SU-DHL-6 (cell line): ENCODE results near the gene PLOD2.

Experiments used
- H2AFZ ChIP-seq: fragments of 200-600 bp; sonication (generic); 2 replicates; pipeline ENCODE4 v1.6.1; 2014; ENCODE audit warnings: low read depth, mild to moderate bottlenecking, moderate library complexity, mixed read lengths, antibody characterized with exemption, low read length; ENCODE audit not compliant: severe bottlenecking
- H3F3A ChIP-seq: fragments of 200-600 bp; shearing (Covaris generic); 2 replicates; pipeline ENCODE4 v1.6.0; 2016; ENCODE audit warnings: antibody characterized with exemption, mild to moderate bottlenecking; ENCODE audit not compliant: insufficient read depth
- H3K27ac ChIP-seq: fragments of 200-600 bp; sonication (generic); 2 replicates; pipeline ENCODE4 v1.5.1; 2016; ENCODE audit warnings: low read depth, mild to moderate bottlenecking, low read length, moderate library complexity, mixed read lengths
- H3K27me3 ChIP-seq: fragments of 200-600 bp; sonication (generic), shearing (Covaris generic); 2 replicates; pipeline ENCODE4 v1.6.0; 2014; ENCODE audit warnings: mild to moderate bottlenecking, low read length
- H3K36me3 ChIP-seq: fragments of 200-600 bp; sonication (generic); 2 replicates; pipeline ENCODE4 v1.6.1; 2014; ENCODE audit warnings: mild to moderate bottlenecking, low read length, mixed read lengths
- H3K4me2 ChIP-seq: fragments of 300-600, 200-600 bp; shearing (Covaris generic), sonication (generic); 2 replicates; pipeline ENCODE4 v1.6.0; 2014; ENCODE audit warnings: low read length, low read depth, mild to moderate bottlenecking; ENCODE audit not compliant: poor library complexity, severe bottlenecking
- H3K4me3 ChIP-seq: fragments of 200-600 bp; sonication (generic); 2 replicates; pipeline ENCODE4 v1.5.1; 2014; ENCODE audit warnings: antibody characterized with exemption, low read length, mild to moderate bottlenecking, mixed read lengths; ENCODE audit not compliant: insufficient read depth, poor library complexity, severe bottlenecking
- H3K79me2 ChIP-seq: fragments of 200-600 bp; sonication (generic); 2 replicates; pipeline ENCODE4 v1.6.1; 2014; ENCODE audit warnings: mild to moderate bottlenecking, low read length, moderate library complexity; ENCODE audit not compliant: insufficient read depth
- H3K9ac ChIP-seq: fragments of 200-600 bp; sonication (generic); 2 replicates; pipeline ENCODE4 v1.7.0; 2014; ENCODE audit warnings: mild to moderate bottlenecking, low read length
- H3K9me2 ChIP-seq: fragments of 200-600 bp; sonication (generic); replicated peaks from 2 replicates; pipeline ENCODE4 v1.6.1; 2014; ENCODE audit warnings: low read length; ENCODE audit not compliant: insufficient read depth
- H3K9me3 ChIP-seq: fragments of 200-600 bp; sonication (generic); 2 replicates; pipeline ENCODE4 v1.6.1; 2014; ENCODE audit warnings: low read length, mixed read lengths; ENCODE audit not compliant: insufficient read depth
- H4K20me1 ChIP-seq: fragments of 200-600 bp; sonication (generic); 2 replicates; pipeline ENCODE4 v1.6.1; 2014; ENCODE audit warnings: low read depth, mild to moderate bottlenecking, antibody characterized with exemption, low read length, moderate library complexity, mixed read lengths
- EZH2phosphoT487 ChIP-seq: fragments of 200-600 bp; sonication (generic), shearing (Covaris generic); conservative IDR thresholded peaks from 2 replicates; pipeline ENCODE4 v1.6.1; 2018; ENCODE audit warnings: mild to moderate bottlenecking, antibody characterized with exemption, low read length, moderate library complexity, mixed read lengths
- TF ChIP-seq, protein P1 (sequence below): fragments of 200-600 bp; sonication (generic); IDR thresholded peaks from one replicate; pipeline ENCODE4 v1.5.1; 2017; ENCODE audit warnings: antibody characterized with exemption, mild to moderate bottlenecking, low read length, moderate library complexity; ENCODE audit not compliant: insufficient read depth, poor library complexity, severe bottlenecking

The PLOD2 gene

DNA sequence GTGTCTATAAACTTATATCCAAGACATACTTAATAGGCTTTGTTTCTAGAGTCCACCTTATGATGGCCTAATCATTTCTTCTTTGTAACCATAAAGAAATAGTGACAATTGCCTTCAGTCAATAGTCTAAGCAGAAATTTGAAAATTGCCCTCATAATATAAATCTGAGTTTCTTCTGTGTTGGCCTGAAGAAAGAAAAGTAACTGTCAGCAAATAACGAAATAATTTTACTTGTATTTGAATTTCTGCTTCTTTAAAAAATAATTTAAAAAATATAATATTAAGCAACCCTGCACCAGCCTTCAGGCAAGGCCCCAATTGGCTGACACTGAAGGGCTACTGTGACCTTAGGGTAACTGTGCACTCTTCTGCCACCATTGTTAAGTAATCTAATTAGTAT, 113.5 kb downstream of the PLOD2 start:
- Histone ChIP-seq H4K20me1 (no peaks in the 10 kb centered on the region), H3K4me3 (no peak overlapping the region), H3K9ac (no peak overlapping the region), H3K9me2 (no peaks in the 10 kb centered on the region), H3K79me2 (no peaks in the 10 kb centered on the region), H3K4me2 (no peak overlapping the region), H3K27me3 (no peaks in the 10 kb centered on the region), H2AFZ (no peak overlapping the region), H3K9me3 (no peaks in the 10 kb centered on the region), H3K27ac (no peak overlapping the region), H3F3A (no peaks in the 10 kb centered on the region), H3K36me3 (no peaks in the 10 kb centered on the region)
- TF ChIP-seq EZH2phosphoT487, result no peak
- TF ChIP-seq, protein P1, sequence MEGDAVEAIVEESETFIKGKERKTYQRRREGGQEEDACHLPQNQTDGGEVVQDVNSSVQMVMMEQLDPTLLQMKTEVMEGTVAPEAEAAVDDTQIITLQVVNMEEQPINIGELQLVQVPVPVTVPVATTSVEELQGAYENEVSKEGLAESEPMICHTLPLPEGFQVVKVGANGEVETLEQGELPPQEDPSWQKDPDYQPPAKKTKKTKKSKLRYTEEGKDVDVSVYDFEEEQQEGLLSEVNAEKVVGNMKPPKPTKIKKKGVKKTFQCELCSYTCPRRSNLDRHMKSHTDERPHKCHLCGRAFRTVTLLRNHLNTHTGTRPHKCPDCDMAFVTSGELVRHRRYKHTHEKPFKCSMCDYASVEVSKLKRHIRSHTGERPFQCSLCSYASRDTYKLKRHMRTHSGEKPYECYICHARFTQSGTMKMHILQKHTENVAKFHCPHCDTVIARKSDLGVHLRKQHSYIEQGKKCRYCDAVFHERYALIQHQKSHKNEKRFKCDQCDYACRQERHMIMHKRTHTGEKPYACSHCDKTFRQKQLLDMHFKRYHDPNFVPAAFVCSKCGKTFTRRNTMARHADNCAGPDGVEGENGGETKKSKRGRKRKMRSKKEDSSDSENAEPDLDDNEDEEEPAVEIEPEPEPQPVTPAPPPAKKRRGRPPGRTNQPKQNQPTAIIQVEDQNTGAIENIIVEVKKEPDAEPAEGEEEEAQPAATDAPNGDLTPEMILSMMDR, result no peak

DNA sequence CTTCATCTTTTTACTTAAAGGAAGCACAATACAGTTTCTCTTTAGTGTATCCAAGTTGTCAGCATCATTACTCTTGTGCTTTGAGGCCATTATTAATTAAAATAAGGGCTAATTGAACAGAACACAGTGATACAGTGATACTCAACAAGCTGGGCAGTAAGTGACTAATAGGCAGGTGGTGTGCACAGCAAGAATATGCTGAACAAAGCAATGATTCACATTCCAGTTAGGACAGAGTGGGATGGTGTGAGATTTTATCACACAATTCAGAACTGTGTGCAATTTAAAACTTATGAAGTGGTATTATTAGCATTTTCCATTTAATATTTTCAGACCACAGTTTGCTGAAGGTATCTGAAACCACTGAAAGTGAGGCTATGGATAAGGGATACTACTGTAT, 116.9 kb downstream of the PLOD2 start:
- Histone ChIP-seq H3K9me3 (no peaks in the 10 kb centered on the region), H2AFZ (no peak overlapping the region), H4K20me1 (no peaks in the 10 kb centered on the region), H3K27ac (no peak overlapping the region), H3K4me2 (no peak overlapping the region), H3K27me3 (no peaks in the 10 kb centered on the region), H3K9ac (no peak overlapping the region), H3K4me3 (no peak overlapping the region), H3F3A (no peaks in the 10 kb centered on the region), H3K79me2 (no peaks in the 10 kb centered on the region), H3K36me3 (no peaks in the 10 kb centered on the region), H3K9me2 (no peaks in the 10 kb centered on the region)
- TF ChIP-seq, protein P1, result no peak
- no peak for TF ChIP-seq EZH2phosphoT487

DNA sequence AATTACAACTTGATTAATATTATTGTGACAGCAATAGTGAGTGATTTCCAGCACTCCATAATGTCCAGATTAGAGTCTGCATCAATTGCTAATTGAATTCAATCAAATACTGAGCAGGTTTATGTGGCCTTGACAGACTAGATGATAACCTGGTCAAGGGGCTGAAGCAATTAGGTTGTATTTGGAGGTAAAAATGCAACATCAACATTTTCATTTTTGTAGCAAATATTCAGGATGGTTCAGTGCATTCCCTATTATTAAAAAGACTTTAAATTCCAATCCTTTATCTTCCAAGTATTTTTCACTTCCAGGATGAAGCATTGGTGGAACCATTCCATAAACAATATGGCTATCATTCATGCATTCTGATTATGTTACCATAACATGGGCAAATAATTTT, 120.4 kb downstream of the PLOD2 start:
- Histone ChIP-seq H3K27ac (no peak overlapping the region), H3K4me2 (no peak overlapping the region), H3K4me3 (no peak overlapping the region), H3K9me3 (no peaks in the 10 kb centered on the region), H4K20me1 (no peaks in the 10 kb centered on the region), H3K27me3 (no peaks in the 10 kb centered on the region), H3K9me2 (no peaks in the 10 kb centered on the region), H3F3A (no peaks in the 10 kb centered on the region), H3K79me2 (no peaks in the 10 kb centered on the region), H3K9ac (no peak overlapping the region), H3K36me3 (no peaks in the 10 kb centered on the region), H2AFZ (no peak overlapping the region)
- TF ChIP-seq, protein P1, result no peak
- no peak for TF ChIP-seq EZH2phosphoT487

DNA sequence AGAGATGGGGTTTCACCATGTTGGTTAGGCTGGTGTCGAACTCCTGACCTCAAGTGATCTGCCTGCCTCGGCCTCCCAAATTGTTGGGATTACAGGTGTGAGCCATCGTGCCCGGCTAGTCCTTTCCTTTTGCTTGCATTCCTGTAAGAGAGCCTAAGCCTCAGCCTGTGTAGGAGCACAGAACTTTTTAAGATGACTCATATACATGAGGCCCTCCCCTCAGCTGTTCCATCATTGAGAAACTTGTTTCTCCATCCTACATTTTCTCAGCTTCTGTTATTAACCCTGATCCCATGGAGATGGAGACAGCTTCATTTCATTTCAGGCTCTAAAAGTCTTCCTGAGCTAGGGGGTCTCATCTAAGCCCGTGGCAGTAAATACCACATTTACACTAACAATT, 123.3 kb downstream of the PLOD2 start:
- no peaks in the 10 kb centered on the region for H3K9me2 ChIP-seq
- no peak overlapping the region for H2AFZ ChIP-seq
- no peak overlapping the region for H3K4me3 ChIP-seq
- TF ChIP-seq, protein P1, result no peak
- no peak for TF ChIP-seq EZH2phosphoT487
- H3K36me3 ChIP-seq, result no peaks in the 10 kb centered on the region
- H3K27me3 ChIP-seq, result no peaks in the 10 kb centered on the region
- H3K79me2 ChIP-seq, result no peaks in the 10 kb centered on the region
- no peaks in the 10 kb centered on the region for H3K9me3 ChIP-seq
- no peak overlapping the region for H3K4me2 ChIP-seq
- no peaks in the 10 kb centered on the region for H4K20me1 ChIP-seq
- H3K9ac ChIP-seq, result no peak overlapping the region
- H3F3A ChIP-seq, result no peaks in the 10 kb centered on the region
- no peak overlapping the region for H3K27ac ChIP-seq
